Measurements from ENCODE around the gene SLC16A3.
A peak's percentile ranks its signal among the peaks of the same experiment; 100 is the strongest.

Gene SLC16A3

DNA sequence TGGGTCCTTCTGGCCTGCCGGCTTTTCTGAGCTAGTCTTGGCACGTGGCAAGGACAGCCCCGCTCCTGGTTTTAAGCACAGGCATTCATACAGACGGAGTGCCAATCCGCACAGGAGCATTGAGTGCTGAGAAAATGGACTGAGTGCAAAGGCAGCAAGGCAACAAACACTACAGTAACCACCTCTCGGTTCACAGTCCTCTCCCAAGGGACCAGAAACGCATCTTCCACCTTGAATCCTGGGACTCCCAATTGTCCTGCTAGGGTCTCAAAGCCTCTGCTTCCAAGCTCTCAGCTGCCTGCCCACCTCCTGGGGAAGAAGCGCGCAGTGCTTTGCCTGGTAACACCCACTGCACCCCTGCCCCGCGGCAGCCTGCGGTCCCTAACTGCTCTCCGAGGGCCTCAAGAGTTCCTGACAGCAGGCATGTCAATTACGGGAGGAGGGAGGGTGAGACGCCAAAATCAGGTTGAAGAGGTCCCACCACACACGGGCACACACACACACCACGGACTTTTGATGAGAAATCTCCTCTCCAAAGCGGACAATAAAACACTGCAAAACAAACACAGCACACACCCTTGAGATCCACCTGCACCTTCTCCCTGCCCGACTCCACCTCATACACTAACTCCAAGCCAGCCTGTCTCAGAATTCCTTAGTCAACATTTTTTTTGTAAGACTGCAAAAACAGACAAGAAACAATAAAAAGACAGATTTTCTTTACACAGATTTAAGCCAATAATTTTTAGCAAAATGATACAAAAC, 15.0 kb downstream of the SLC16A3 start:
- H3K27me3 ChIP-seq (ENCODE audit: insufficient read depth, low read length), result no peaks in the 10 kb centered on the region
- peak overlapping the region; percentile 64; the same call in 1 of the 2 replicates for H3K27ac ChIP-seq (ENCODE audit: low read depth, low read length)
- peaks cover 5% of the 10 kb centered on the region for H3K79me2 ChIP-seq (ENCODE audit: control insufficient read depth, insufficient read depth, low read length, unreplicated experiment)
- no peak overlapping the region for H3K4me3 ChIP-seq (ENCODE audit: low read depth, low read length)
- H2AFZ ChIP-seq (ENCODE audit: low read length, unreplicated experiment), result no peak overlapping the region
- peaks cover 64% of the 10 kb centered on the region for H3K4me1 ChIP-seq (ENCODE audit: control insufficient read depth, insufficient read depth, low read length, unreplicated experiment)
- H3K36me3 ChIP-seq (ENCODE audit: insufficient read depth, low read length), result peaks cover 50% of the 10 kb centered on the region

- no peak overlapping the region; the same call in 1 of the 2 replicates for H3K27ac ChIP-seq (ENCODE audit: low read depth, low read length)
- H3K36me3 ChIP-seq (ENCODE audit: insufficient read depth, low read length), result peaks cover 52% of the 10 kb centered on the region
These were observed 15.7 kb downstream of the SLC16A3 start for GRCh38 chr17:82244413-82245133.

GRCh38 chr17:82245134-82246039, 16.5 kb downstream of the SLC16A3 start:
- H3K79me2 ChIP-seq (ENCODE audit: control insufficient read depth, insufficient read depth, low read length, unreplicated experiment), result peaks cover 2% of the 10 kb centered on the region
- H3K27ac ChIP-seq (ENCODE audit: low read depth, low read length), result peak overlapping the region; percentile 72
- H3K4me3 ChIP-seq (ENCODE audit: low read depth, low read length), result no peak overlapping the region
- peaks cover 56% of the 10 kb centered on the region for H3K36me3 ChIP-seq (ENCODE audit: insufficient read depth, low read length)
- H3K27me3 ChIP-seq (ENCODE audit: insufficient read depth, low read length), result no peaks in the 10 kb centered on the region
- H2AFZ ChIP-seq (ENCODE audit: low read length, unreplicated experiment), result no peak overlapping the region
- peaks cover 50% of the 10 kb centered on the region for H3K4me1 ChIP-seq (ENCODE audit: control insufficient read depth, insufficient read depth, low read length, unreplicated experiment)

More at GRCh38 chr17:82244413-82245133, 15.7 kb downstream of the SLC16A3 start:
- H3K27me3 ChIP-seq (ENCODE audit: insufficient read depth, low read length), result no peaks in the 10 kb centered on the region
- peaks cover 4% of the 10 kb centered on the region for H3K79me2 ChIP-seq (ENCODE audit: control insufficient read depth, insufficient read depth, low read length, unreplicated experiment)
- H3K4me1 ChIP-seq (ENCODE audit: control insufficient read depth, insufficient read depth, low read length, unreplicated experiment), result peaks cover 58% of the 10 kb centered on the region
- no peak overlapping the region for H3K4me3 ChIP-seq (ENCODE audit: low read depth, low read length)
- H2AFZ ChIP-seq (ENCODE audit: low read length, unreplicated experiment), result no peak overlapping the region

- Histone ChIP-seq H3K27ac (ENCODE audit: low read depth, low read length) (peak overlapping the region; percentile 72), H3K27me3 (ENCODE audit: insufficient read depth, low read length) (no peaks in the 10 kb centered on the region), H3K4me1 (ENCODE audit: control insufficient read depth, insufficient read depth, low read length, unreplicated experiment) (peaks cover 44% of the 10 kb centered on the region), H3K36me3 (ENCODE audit: insufficient read depth, low read length) (peaks cover 60% of the 10 kb centered on the region), H2AFZ (ENCODE audit: low read length, unreplicated experiment) (no peak overlapping the region), H3K79me2 (ENCODE audit: control insufficient read depth, insufficient read depth, low read length, unreplicated experiment) (peaks cover 6% of the 10 kb centered on the region), H3K4me3 (ENCODE audit: low read depth, low read length) (no peak overlapping the region)
These were observed 17.2 kb downstream of the SLC16A3 start for GRCh38 chr17:82246040-82246364.

DNA sequence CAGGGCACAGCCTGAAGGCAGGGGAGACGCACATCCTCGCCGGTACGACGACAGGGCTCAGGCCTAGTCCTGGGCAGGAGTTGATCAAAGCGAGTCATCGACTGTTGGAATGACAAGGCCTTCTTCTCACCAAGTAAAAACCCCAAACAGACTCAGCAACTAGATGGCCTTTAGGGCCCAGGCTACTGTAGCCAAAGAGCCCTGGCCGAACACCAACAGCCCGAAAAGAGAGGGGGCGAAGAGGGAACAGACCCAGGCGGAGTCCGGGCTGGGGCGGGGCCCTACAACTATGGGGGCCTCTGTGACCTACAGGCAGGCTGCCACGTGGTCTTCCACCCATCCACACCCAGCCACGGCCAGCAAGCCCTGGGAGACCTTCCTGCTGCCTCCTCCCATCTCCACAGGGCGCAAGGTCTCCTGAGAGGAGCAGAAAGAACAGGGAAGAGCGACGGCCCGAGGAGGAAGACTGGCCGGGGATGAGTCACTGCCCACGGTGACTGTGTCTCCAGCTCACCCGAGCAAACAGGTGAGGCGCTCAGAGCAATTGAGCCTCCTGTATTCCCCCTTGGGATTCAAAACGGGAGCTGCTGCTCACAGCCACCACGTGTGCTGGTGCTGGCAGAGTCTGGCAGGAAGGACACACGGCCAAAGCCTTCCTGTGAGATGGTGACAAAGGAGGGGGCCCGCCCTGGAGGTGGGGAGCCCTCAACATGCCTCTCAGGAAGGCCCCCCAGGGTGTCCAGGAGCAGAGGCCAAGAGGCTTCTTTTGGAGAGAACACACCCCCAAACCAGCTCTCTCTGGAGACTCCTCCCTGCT, 17.7 kb downstream of the SLC16A3 start:
- H3K79me2 ChIP-seq (ENCODE audit: control insufficient read depth, insufficient read depth, low read length, unreplicated experiment), result peaks cover 8% of the 10 kb centered on the region
- H2AFZ ChIP-seq (ENCODE audit: low read length, unreplicated experiment), result no peak overlapping the region
- H3K27ac ChIP-seq (ENCODE audit: low read depth, low read length), result peak overlapping the region; percentile 72
- H3K4me1 ChIP-seq (ENCODE audit: control insufficient read depth, insufficient read depth, low read length, unreplicated experiment), result peaks cover 38% of the 10 kb centered on the region
- peaks cover 66% of the 10 kb centered on the region for H3K36me3 ChIP-seq (ENCODE audit: insufficient read depth, low read length)
- H3K27me3 ChIP-seq (ENCODE audit: insufficient read depth, low read length), result no peaks in the 10 kb centered on the region
- no peak overlapping the region for H3K4me3 ChIP-seq (ENCODE audit: low read depth, low read length)

DNA sequence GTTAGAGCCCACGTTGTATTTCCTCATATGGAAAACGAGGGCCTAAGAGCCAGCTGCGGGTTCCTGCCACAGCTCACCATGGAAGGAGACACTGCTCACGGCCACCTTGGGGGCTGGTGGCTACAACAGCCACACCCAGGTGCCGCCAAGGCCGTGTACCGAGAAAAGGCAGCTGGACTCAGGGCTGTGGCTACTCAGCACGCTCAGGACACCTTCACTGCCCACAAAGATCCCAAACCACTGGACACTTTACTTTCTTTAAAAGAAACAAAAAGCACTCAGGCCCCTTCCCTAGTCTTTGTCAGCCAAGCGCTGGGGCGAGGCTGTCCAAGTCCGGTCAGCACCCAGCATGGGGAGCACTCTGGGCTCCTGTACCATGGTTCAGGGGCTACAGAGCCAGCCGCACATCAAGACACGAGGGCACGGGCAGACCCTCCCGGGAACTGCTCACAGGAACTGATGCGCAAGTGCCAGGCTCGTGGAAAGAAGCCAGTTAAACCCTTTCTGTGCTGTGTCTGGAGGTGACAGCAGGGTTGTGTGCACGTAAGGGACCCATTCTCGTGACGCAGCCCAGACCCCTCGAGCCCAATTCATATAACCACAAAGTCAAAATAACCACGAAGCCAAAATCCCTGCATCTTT, 18.5 kb downstream of the SLC16A3 start:
- peaks cover 73% of the 10 kb centered on the region for H3K36me3 ChIP-seq (ENCODE audit: insufficient read depth, low read length)
- no peak overlapping the region for H2AFZ ChIP-seq (ENCODE audit: low read length, unreplicated experiment)
- H3K27ac ChIP-seq (ENCODE audit: low read depth, low read length), result peak overlapping the region; percentile 72
- peaks cover 32% of the 10 kb centered on the region for H3K4me1 ChIP-seq (ENCODE audit: control insufficient read depth, insufficient read depth, low read length, unreplicated experiment)
- peaks cover 10% of the 10 kb centered on the region for H3K79me2 ChIP-seq (ENCODE audit: control insufficient read depth, insufficient read depth, low read length, unreplicated experiment)
- H3K27me3 ChIP-seq (ENCODE audit: insufficient read depth, low read length), result no peaks in the 10 kb centered on the region
- H3K4me3 ChIP-seq (ENCODE audit: low read depth, low read length), result no peak overlapping the region

DNA sequence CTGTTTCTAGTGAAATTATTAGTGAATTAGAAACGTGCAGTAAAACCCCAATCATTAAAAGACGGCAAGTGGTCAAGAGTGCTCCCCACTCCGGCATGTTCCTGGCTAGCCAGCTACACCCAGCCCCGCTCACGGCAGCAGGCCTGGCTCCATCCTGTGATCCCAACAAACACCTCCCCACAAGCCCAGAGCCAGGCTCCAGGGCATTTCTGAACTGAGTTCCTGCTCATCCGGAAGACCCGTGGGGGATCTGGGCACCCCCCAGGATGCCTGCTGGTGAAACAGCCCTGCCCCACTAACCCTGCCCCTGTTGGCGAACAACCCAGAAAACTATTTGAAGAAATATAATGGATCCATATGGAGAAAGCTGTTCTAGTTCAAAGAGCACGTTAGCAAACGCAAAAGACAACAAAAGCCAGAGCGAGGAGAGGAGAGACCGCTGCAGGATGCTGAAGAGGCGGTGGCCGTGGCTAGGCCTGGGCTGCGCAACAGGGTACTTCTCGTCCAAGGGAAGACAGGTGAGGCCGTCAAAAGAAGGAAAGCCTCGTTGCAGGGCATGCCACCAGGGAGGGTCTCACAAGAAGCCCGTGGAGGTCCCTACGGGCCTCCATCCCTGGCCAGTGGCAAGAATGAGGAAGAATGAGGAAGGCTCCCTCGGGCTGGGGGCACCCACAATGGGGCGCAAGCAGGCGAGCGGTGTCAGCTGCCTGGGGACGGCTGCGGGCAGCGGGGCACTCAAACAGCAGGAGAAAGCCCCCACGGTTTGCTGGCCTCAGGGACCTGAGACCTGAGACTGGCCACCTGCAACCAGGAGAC, 19.2 kb downstream of the SLC16A3 start:
- peak overlapping the region; percentile 72 for H3K27ac ChIP-seq (ENCODE audit: low read depth, low read length)
- peaks cover 17% of the 10 kb centered on the region for H3K79me2 ChIP-seq (ENCODE audit: control insufficient read depth, insufficient read depth, low read length, unreplicated experiment)
- no peak overlapping the region for H3K4me3 ChIP-seq (ENCODE audit: low read depth, low read length)
- no peaks in the 10 kb centered on the region for H3K27me3 ChIP-seq (ENCODE audit: insufficient read depth, low read length)
- H3K36me3 ChIP-seq (ENCODE audit: insufficient read depth, low read length), result peaks cover 74% of the 10 kb centered on the region
- peaks cover 27% of the 10 kb centered on the region for H3K4me1 ChIP-seq (ENCODE audit: control insufficient read depth, insufficient read depth, low read length, unreplicated experiment)
- no peak overlapping the region for H2AFZ ChIP-seq (ENCODE audit: low read length, unreplicated experiment)

DNA sequence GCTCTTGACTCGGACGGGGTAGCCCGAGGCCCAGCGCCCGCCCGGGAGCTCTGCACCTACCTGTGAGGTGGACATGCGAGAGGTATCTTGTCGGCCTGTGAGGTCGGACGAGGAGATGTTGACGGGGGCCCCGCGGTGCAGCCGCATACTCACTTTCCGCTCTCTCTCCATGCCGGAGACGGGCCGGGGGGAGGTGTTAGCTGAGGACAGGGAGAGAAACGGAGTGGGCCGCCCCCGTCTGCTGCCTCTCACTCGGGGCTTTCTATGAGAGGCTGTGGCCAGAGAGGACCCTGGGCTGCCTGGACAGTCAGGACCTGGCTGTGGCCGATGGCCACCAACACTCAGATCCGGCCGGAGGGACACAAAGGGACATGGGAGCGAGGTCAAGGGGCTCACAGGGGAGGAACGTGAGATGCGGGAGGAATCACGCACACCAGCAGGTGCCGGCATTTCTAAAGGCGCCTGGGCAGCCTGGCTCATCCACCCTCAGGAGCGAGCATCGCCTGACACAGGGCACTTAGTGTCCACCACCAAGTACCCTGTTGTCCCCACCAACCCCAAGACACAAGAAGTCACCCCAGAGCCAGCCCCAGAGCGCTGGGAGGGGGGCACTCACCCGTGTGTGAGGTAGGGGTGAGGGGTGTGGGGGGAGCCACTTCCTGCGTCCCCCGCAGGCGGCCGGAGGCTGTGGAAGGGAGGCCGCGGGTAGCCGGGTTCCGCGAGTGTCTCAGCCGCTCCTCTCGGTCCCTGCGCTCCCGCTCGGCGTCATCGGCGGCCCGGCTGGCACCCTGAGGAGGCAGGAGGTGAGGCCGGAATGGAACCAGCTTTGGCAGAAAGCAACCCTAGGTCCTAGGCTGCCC, 20.2 kb downstream of the SLC16A3 start:
- H2AFZ ChIP-seq (ENCODE audit: low read length, unreplicated experiment), result no peak overlapping the region
- H3K27ac ChIP-seq (ENCODE audit: low read depth, low read length), result no peak overlapping the region
- H3K79me2 ChIP-seq (ENCODE audit: control insufficient read depth, insufficient read depth, low read length, unreplicated experiment), result peaks cover 21% of the 10 kb centered on the region
- no peak overlapping the region for H3K4me3 ChIP-seq (ENCODE audit: low read depth, low read length)
- H3K36me3 ChIP-seq (ENCODE audit: insufficient read depth, low read length), result peaks cover 69% of the 10 kb centered on the region
- H3K4me1 ChIP-seq (ENCODE audit: control insufficient read depth, insufficient read depth, low read length, unreplicated experiment), result peaks cover 27% of the 10 kb centered on the region
- H3K27me3 ChIP-seq (ENCODE audit: insufficient read depth, low read length), result no peaks in the 10 kb centered on the region

Data from ACC112 (cell line).